ENCODE data around the gene MYL7. TPM values are rescaled to one million over a fixed set of nuclear protein-coding genes. Genes with fewer than 3 reads are reported as not detected.

The MYL7 gene
- total and polyA plus RNA-seq, 2 of the 4 experiments (the other 2 are of a cell fraction): 0.24 TPM; not detected in 1

- no TSS peak for BruUV-seq (replicated peaks)
Measured at GRCh38 chr7:44161371-44161770, 20.2 kb upstream of the MYL7 start.

More at GRCh38 chr7:44161371-44161770, 20.2 kb upstream of the MYL7 start:
- Histone ChIP-seq H3K36me3 (ENCODE audit: control insufficient read depth, insufficient read depth, low read length) (no peaks in the 10 kb centered on the region), H2AFZ (replicated peaks; ENCODE audit: low read length, poor library complexity) (no peak overlapping the region), H3K18ac (ENCODE audit: low read depth, low read length) (no peak overlapping the region), H2BK15ac (ENCODE audit: low read depth, low read length) (no peak overlapping the region), H4K91ac (ENCODE audit: insufficient read depth, low read depth, low read length) (no peak overlapping the region), H3K4me2 (ENCODE audit: low read depth, low read length) (no peak overlapping the region), H3K9me3 (ENCODE audit: control insufficient read depth, insufficient read depth, low read length) (no peaks in the 10 kb centered on the region), H3K9me1 (ENCODE audit: insufficient read depth, low read length) (peaks cover 7% of the 10 kb centered on the region; the same call in 1 of the 2 replicates), H3K23ac (ENCODE audit: low read depth, low read length) (no peak overlapping the region), H3K27ac (ENCODE audit: insufficient read depth, low read length) (no peak overlapping the region), H3K14ac (replicated peaks; ENCODE audit: low read depth, low read length) (no peak overlapping the region), H2AK5ac (ENCODE audit: low read depth, low read length) (no peak overlapping the region), H2BK5ac (ENCODE audit: low read depth, low read length, poor library complexity, severe bottlenecking) (no peak overlapping the region), H3K4ac (ENCODE audit: low read depth, low read length) (no peak overlapping the region), H3K56ac (ENCODE audit: extremely low read depth, insufficient read depth, low read length) (no peak overlapping the region), H2BK20ac (ENCODE audit: low read depth, low read length) (no peak overlapping the region), H4K5ac (ENCODE audit: low read depth, low read length) (no peak overlapping the region), H3K4me1 (ENCODE audit: control insufficient read depth, insufficient read depth, low read length) (peaks cover 8% of the 10 kb centered on the region), H3K4me3 (ENCODE audit: insufficient read depth, low read depth, low read length) (no peak overlapping the region), H4K8ac (ENCODE audit: low read depth in 2 of 2, low read length in 2 of 2) (no peak overlapping the region), H3K27me3 (ENCODE audit: control insufficient read depth, insufficient read depth, low read length) (no peaks in the 10 kb centered on the region; the same call in 1 of the 2 replicates), H2BK120ac (ENCODE audit: low read depth, low read length) (no peak overlapping the region), H2AK9ac (replicated peaks; ENCODE audit: low read depth, low read length, poor library complexity) (no peak overlapping the region), H4K20me1 (ENCODE audit: insufficient read depth, low read length) (no peaks in the 10 kb centered on the region), H3K9ac (ENCODE audit: low read depth, low read length) (no peak overlapping the region), H3K79me1 (ENCODE audit: low read depth in 1 of 2, low read length in 2 of 2) (no peaks in the 10 kb centered on the region)
- DNase-seq (no peak), ATAC-seq (ENCODE audit: low read depth) (no peak)
- intact Hi-C loops (cut with micrococcal nuclease) (no loop called here), in situ Hi-C loops (cut with MboI; ENCODE audit: low sequenced_read_pairs) (no loop called here), dilution Hi-C loops (cut with HindIII; ENCODE audit: low sequenced_read_pairs, unreplicated experiment) (no loop called here)
- ChIA-PET POLR2A (ENCODE audit: unreplicated experiment) (no interaction called here), CTCF (no interaction called here)
- no CpG with 5 or more reads among the region's 2 CpGs for WGBS, 2 experiments (ENCODE audit: extremely low coverage in 2 of 2, insufficient read length in 1 of 2)
- TF ChIP-seq, protein P1, sequence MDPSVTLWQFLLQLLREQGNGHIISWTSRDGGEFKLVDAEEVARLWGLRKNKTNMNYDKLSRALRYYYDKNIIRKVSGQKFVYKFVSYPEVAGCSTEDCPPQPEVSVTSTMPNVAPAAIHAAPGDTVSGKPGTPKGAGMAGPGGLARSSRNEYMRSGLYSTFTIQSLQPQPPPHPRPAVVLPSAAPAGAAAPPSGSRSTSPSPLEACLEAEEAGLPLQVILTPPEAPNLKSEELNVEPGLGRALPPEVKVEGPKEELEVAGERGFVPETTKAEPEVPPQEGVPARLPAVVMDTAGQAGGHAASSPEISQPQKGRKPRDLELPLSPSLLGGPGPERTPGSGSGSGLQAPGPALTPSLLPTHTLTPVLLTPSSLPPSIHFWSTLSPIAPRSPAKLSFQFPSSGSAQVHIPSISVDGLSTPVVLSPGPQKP (IDR thresholded peaks at IDR 0.05; ENCODE audit: borderline replicate concordance, low read depth, low read length): no peak
- TF ChIP-seq USF2 (IDR thresholded peaks at IDR 0.05; ENCODE audit: low read depth, low read length) (no peak), MAZ (IDR thresholded peaks at IDR 0.05; ENCODE audit: borderline replicate concordance, low read depth, low read length) (no peak), CEBPB (IDR thresholded peaks at IDR 0.05; ENCODE audit: low read depth, low read length) (no peak), BHLHE40 (IDR thresholded peaks at IDR 0.05; ENCODE audit: low read depth, low read length) (no peak), MAFK (IDR thresholded peaks at IDR 0.05; ENCODE audit: low read depth, low read length) (no peak)
- TF ChIP-seq, protein P2, sequence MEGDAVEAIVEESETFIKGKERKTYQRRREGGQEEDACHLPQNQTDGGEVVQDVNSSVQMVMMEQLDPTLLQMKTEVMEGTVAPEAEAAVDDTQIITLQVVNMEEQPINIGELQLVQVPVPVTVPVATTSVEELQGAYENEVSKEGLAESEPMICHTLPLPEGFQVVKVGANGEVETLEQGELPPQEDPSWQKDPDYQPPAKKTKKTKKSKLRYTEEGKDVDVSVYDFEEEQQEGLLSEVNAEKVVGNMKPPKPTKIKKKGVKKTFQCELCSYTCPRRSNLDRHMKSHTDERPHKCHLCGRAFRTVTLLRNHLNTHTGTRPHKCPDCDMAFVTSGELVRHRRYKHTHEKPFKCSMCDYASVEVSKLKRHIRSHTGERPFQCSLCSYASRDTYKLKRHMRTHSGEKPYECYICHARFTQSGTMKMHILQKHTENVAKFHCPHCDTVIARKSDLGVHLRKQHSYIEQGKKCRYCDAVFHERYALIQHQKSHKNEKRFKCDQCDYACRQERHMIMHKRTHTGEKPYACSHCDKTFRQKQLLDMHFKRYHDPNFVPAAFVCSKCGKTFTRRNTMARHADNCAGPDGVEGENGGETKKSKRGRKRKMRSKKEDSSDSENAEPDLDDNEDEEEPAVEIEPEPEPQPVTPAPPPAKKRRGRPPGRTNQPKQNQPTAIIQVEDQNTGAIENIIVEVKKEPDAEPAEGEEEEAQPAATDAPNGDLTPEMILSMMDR (conservative IDR thresholded peaks at IDR 0.05; ENCODE audit: low read depth, low read length): no peak
